SJSA1 (cell line): Measurements from ENCODE around the gene MARS1. TPM values are rescaled to one million over a fixed set of nuclear protein-coding genes. Genes with fewer than 3 reads are reported as not detected.

Experiments used
- DNase-seq, 2 experiments: peaks; one replicate each; pipeline ENCODE4 v3.0.0-alpha.2; 2015 to 2020; ENCODE audit warnings: low spot score in 2 of 2, low read depth in 1 of 2
- H3K27ac ChIP-seq: fragments of 250-450 bp; sonication (Bioruptor Pico); 2 replicates; pipeline ENCODE4 v1.5.1; 2020; ENCODE audit warnings: mild to moderate bottlenecking, moderate library complexity
- H3K27me3 ChIP-seq: fragments of 250-450 bp; sonication (Bioruptor Pico); replicated peaks from 2 replicates; pipeline ENCODE4 v1.5.1; 2020; ENCODE audit warnings: mild to moderate bottlenecking, moderate library complexity
- H3K36me3 ChIP-seq: fragments of 250-450 bp; sonication (Bioruptor Pico); 2 replicates; pipeline ENCODE4 v1.5.1; 2020; ENCODE audit warnings: mild to moderate bottlenecking
- H3K4me1 ChIP-seq: fragments of 250-450 bp; sonication (Bioruptor Pico); replicated peaks from 2 replicates; pipeline ENCODE4 v1.6.1; 2021; ENCODE audit warnings: mild to moderate bottlenecking
- H3K4me3 ChIP-seq: fragments of 250-450 bp; sonication (Bioruptor Pico); 2 replicates; pipeline ENCODE4 v1.5.1; 2020; ENCODE audit warnings: mild to moderate bottlenecking
- H3K9me3 ChIP-seq: fragments of 250-450 bp; sonication (Bioruptor Pico); replicated peaks from 2 replicates; pipeline ENCODE4 v1.5.1; 2020; ENCODE audit warnings: mild to moderate bottlenecking
- total RNA-seq: library from RNA; depleted of rRNA; stranded (reverse); fragments of >200 nt; shearing (Covaris generic); gene quantifications from 2 replicates; pipeline ENCODE4 v1.2.3, GENCODE V29; 2014

Gene MARS1
- total RNA-seq, 1 experiment from 2014 or later = 3,352 TPM

DNA sequence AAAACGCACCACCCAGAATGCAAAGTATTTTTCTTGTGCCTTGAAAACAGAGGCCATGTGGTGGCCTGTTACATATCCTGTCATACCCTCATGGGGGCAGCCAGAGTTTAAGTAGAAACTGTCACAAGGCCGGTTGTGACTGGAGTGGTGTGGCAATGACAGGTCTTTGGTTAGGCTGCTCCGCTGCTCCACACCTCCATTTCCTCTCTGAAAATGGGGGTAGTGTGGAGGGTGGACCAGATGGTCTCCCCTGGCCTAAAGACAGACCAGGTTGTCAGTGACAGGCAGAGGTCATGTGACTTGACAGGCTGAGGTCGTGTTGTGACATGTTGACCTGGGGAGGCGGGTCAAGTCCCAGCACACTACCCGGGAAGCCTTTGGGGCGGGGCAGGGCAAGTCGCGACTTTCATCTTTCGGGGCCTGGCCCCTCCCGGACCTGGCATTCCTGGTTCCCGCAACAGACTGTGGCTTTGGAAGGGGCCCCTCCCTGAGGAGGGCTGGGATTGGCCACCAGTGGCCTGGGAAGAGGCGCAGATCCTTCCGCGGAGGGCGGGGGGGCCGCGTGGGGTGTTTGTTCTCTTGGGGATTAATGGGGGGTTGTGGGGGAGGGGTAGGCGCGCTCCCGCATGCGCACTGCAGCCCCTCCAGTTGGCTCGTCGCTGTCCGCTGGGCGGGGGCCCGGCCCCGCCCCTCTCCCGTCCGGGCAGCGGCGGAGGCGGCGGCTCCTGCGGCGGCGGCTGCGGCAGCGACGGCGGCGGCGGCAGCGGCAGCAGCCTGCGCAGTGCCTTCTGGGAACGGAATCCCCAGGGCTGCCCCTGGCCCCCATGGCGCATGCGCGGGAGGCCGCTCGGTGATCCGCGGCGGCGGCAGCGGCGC, 34.4 kb downstream of the MARS1 start, which contains the start of gene MBD6:
Gene MBD6, plus strand, starts transcription at position 814 of the 876 bp plus-strand sequence. CDS start 1,480 bp downstream, outside the sequence.
- peak within 1 kb of the TSS; percentile 51 for H3K4me3 ChIP-seq
- DNase-seq = no peak
- H3K9me3 ChIP-seq = no peaks in the 10 kb centered on the region
- H3K27me3 ChIP-seq = no peaks in the 10 kb centered on the region
- peaks cover 62% of the 10 kb centered on the region for H3K4me1 ChIP-seq
- H3K27ac ChIP-seq = peak within 1 kb of the TSS; percentile 95
- peaks cover 73% of the 10 kb centered on the region for H3K36me3 ChIP-seq

GRCh38 chr12:57522887-57523705, 35.2 kb downstream of the MARS1 start:
- peaks cover 54% of the 10 kb centered on the region for H3K4me1 ChIP-seq
- no peak for DNase-seq

DNA sequence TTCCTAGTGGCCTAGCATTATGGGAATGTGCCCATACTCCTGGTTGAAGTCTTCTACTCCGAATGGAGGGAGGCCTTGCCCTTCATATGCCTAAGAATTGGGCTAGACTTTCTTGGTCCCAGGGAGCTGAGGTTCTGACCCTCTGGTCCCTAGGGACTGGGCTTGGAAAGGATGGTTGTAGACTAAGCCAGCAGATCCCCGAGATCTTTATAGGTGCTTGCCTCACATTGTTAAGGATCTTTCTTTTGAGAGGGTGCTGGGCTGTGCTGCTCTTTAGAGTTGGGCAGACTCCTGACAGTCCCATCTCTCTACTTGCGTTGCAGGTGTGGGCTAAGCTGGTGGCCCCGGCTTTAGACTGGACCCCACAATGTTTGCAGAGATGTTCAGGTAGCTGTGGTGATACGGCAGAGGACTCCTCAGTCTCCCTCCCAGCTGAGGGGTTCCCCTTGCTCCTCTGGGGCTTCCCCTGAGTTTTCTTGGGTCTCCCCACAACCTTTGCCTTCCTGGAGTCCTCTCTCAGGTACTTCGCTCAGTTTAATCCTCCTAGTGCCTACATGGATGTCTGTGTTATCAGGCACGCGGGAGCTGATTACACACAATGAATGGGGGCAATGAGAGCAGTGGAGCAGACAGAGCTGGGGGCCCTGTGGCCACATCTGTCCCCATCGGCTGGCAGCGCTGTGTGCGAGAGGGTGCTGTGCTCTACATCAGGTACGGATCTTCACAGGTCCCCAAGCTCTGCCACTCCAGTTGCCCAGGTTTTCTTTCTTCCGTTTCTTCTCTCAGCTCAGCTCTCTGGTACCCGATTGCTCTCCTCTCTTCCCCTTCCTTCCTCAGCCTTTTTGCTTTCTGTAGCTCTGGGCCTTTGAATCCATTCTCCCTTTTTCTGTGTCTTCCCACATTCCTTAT, 36.1 kb downstream of the MARS1 start:
- DNase-seq = peak in 1 of 2 experiments; percentile 85
- Histone ChIP-seq H3K27ac (peak overlapping the region; percentile 46), H3K36me3 (peaks cover 73% of the 10 kb centered on the region), H3K27me3 (no peaks in the 10 kb centered on the region), H3K4me3 (peak overlapping the region; percentile 51), H3K4me1 (peaks cover 45% of the 10 kb centered on the region), H3K9me3 (no peaks in the 10 kb centered on the region)

More at GRCh38 chr12:57522887-57523705, 35.2 kb downstream of the MARS1 start:
- Histone ChIP-seq H3K9me3 (no peaks in the 10 kb centered on the region), H3K27ac (peak overlapping the region; percentile 95), H3K27me3 (no peaks in the 10 kb centered on the region), H3K36me3 (peaks cover 73% of the 10 kb centered on the region), H3K4me3 (peak overlapping the region; percentile 51)

DNA sequence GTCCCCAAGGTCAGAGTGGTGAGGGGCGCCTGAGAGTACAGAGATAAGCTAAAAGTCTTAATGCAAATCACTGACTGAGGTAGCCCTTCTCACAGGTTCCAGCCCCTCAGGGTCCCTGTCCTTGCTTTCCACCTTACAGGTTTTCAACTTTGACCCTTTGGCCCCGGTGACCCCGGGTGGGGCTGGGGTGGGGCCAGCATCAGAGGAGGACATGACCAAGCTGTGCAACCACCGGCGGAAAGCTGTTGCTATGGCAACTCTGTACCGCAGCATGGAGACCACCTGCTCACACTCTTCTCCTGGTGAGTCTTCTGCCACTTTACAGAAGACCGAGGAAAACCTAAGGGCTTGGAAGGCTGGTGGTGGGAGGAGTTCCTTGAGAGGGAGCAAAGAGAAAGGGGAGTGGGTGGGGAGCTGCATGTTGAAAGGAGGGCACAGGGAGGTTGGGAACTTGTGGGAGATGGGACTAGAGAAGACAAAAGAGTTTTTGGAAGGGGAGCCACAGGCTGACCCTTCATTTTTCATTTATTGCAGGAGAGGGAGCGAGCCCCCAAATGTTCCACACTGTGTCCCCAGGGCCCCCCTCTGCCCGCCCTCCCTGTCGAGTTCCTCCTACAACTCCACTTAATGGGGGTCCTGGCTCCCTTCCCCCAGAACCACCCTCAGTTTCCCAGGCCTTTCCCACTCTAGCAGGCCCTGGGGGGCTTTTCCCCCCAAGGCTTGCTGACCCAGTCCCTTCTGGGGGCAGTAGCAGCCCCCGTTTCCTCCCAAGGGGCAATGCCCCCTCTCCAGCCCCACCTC, 37.1 kb downstream of the MARS1 start:
- Histone ChIP-seq H3K4me1 (peaks cover 37% of the 10 kb centered on the region), H3K36me3 (peaks cover 71% of the 10 kb centered on the region), H3K27me3 (no peaks in the 10 kb centered on the region), H3K4me3 (no peak overlapping the region), H3K9me3 (no peaks in the 10 kb centered on the region), H3K27ac (no peak overlapping the region)
- DNase-seq = peak in 1 of 2 experiments; percentile 80

GRCh38 chr12:57525615-57526383, 37.9 kb downstream of the MARS1 start:
- Histone ChIP-seq H3K36me3 (peaks cover 76% of the 10 kb centered on the region), H3K27ac (no peak overlapping the region)
- DNase-seq = peak in 1 of 2 experiments; percentile 77

DNA sequence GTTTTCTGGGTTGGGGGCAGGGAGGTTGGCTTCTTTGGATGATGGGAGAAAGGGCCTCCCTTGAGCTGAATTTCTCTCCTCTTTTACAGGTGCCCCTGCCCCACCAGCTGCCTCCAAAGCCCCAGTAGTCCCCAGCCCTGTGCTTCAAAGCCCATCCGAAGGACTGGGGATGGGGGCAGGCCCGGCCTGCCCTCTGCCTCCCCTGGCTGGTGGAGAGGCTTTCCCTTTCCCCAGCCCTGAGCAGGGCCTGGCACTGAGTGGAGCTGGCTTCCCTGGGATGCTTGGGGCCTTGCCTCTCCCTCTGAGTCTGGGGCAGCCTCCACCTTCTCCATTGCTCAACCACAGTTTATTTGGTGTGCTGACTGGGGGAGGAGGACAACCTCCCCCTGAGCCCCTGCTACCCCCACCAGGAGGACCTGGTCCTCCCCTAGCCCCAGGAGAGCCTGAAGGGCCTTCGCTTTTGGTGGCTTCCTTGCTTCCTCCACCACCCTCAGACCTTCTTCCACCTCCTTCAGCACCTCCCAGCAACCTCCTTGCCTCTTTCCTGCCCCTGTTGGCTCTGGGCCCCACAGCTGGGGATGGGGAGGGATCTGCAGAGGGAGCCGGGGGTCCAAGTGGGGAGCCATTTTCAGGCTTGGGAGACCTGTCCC, 38.7 kb downstream of the MARS1 start:
- no peaks in the 10 kb centered on the region for H3K9me3 ChIP-seq
- H3K27me3 ChIP-seq = no peaks in the 10 kb centered on the region
- H3K4me1 ChIP-seq = peaks cover 27% of the 10 kb centered on the region
- H3K27ac ChIP-seq = no peak overlapping the region
- H3K36me3 ChIP-seq = peaks cover 84% of the 10 kb centered on the region
- peak in 1 of 2 experiments; percentile 78 for DNase-seq
- no peak overlapping the region for H3K4me3 ChIP-seq

More at GRCh38 chr12:57525615-57526383, 37.9 kb downstream of the MARS1 start:
- H3K4me1 ChIP-seq = peaks cover 35% of the 10 kb centered on the region
- H3K9me3 ChIP-seq = no peaks in the 10 kb centered on the region
- H3K4me3 ChIP-seq = no peak overlapping the region
- H3K27me3 ChIP-seq = no peaks in the 10 kb centered on the region

DNA sequence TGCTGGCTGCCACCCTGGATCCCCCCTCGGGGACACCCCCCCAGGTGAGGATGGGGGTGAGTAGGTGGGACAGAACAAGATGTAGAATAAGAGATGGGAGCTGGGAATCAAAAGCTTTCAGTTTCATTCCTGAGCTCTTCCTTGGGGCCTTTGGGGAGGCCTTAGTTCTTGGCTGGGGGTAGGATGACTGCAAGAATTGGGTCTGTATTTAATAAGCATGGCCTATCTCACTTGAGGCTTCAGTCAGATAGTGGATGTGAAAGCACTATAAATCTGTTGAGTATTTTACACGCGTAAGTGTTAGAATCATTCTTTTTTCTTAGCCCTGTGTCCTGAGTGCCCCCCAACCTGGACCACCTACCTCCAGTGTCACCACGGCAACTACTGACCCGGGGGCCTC, 39.3 kb downstream of the MARS1 start:
- H3K4me1 ChIP-seq = peaks cover 22% of the 10 kb centered on the region
- no peak overlapping the region for H3K27ac ChIP-seq
- no peaks in the 10 kb centered on the region for H3K27me3 ChIP-seq
- peaks cover 90% of the 10 kb centered on the region for H3K36me3 ChIP-seq
- H3K4me3 ChIP-seq = no peak overlapping the region
- no peaks in the 10 kb centered on the region for H3K9me3 ChIP-seq
- DNase-seq = peak; percentile 78 to 86

DNA sequence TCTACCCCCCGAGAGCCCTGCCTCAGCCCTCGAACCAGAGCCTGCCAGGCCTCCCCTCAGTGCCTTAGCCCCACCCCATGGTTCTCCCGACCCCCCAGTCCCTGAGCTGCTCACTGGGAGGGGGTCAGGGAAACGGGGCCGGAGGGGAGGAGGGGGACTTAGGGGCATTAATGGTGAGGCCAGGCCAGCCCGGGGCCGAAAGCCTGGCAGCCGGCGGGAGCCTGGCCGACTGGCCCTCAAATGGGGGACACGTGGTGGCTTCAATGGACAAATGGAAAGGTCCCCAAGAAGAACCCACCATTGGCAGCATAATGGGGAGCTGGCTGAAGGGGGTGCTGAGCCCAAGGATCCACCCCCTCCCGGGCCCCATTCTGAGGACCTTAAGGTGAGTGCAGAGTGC, 40.3 kb downstream of the MARS1 start:
- peaks cover 18% of the 10 kb centered on the region for H3K4me1 ChIP-seq
- H3K4me3 ChIP-seq = no peak overlapping the region
- H3K27me3 ChIP-seq = no peaks in the 10 kb centered on the region
- no peaks in the 10 kb centered on the region for H3K9me3 ChIP-seq
- DNase-seq = no peak
- H3K27ac ChIP-seq = no peak overlapping the region
- peaks cover 99% of the 10 kb centered on the region for H3K36me3 ChIP-seq

GRCh38 chr12:57528831-57529555, 41.1 kb downstream of the MARS1 start:
- Histone ChIP-seq H3K36me3 (peaks cover 99% of the 10 kb centered on the region), H3K4me1 (peaks cover 10% of the 10 kb centered on the region), H3K9me3 (no peaks in the 10 kb centered on the region), H3K27ac (no peak overlapping the region), H3K4me3 (no peak overlapping the region), H3K27me3 (no peaks in the 10 kb centered on the region)
- peak in 1 of 2 experiments; percentile 77 for DNase-seq

- Histone ChIP-seq H3K9me3 (no peaks in the 10 kb centered on the region), H3K4me3 (no peak overlapping the region), H3K4me1 (peaks cover 2% of the 10 kb centered on the region), H3K27ac (no peak overlapping the region), H3K36me3 (peaks cover 99% of the 10 kb centered on the region), H3K27me3 (no peaks in the 10 kb centered on the region)
- DNase-seq = no peak
Measured at GRCh38 chr12:57529831-57530230, 42.0 kb downstream of the MARS1 start.
